DMS114 treated with DMSO at 0.1 percent for 48 hours (cell line): ENCODE measurements around the gene KANSL3.
"Not testable (repeated sequence)": the region's sequence is repeated elsewhere in the genome, so short reads cannot be mapped to it uniquely, and the experiment has no call there.

Experiments
- DNase-seq: peaks from one replicate; lab custom pipeline; 2025; ENCODE audit not compliant: unreplicated experiment; lab: John Stamatoyannopoulos, UW

KANSL3 gene

DNA sequence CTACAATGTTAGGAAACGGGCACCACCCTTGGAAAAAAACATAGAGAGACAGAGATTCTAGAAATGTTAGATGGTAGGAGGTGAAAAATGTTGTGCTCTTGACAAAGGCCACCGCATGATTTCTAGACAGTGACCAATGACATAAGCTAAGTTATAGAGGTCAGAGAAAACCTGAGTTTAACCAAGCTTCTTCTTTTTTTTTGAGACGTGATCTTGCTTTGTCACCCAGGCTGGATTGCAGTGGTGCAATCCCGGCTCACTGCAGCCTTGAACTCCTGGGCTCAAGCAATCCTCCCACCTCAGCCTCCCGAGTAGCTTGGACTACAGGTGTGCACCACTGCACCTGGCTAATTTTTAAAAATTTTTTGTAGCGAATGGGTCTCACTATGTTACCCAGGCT is 17.4 kb upstream of the KANSL3 start:
- no peak for DNase-seq

DNA sequence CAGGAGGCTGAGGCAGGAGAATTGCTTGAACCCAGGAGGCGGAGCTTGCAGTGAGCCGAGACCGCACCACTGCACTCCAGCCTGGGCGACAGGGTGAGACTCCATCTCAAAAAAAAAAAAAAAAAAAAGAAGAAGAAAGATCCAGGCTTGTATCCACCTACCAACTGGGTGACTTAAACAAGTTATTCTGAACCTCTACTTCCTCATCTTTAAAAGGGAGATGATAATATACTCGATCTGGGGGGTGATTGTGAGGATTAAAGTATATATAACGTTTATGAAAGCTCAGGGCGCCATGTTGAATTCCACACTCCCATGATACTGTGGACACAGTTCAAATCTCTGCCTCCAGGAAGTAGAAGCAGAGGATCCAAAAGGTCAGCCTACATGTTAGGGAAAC is 16.7 kb upstream of the KANSL3 start:
- DNase-seq, result not testable (repeated sequence)

- DNase-seq, result no peak
These were observed 13.7 kb upstream of the KANSL3 start for GRCh38 chr2:96651793-96652192.

DNA sequence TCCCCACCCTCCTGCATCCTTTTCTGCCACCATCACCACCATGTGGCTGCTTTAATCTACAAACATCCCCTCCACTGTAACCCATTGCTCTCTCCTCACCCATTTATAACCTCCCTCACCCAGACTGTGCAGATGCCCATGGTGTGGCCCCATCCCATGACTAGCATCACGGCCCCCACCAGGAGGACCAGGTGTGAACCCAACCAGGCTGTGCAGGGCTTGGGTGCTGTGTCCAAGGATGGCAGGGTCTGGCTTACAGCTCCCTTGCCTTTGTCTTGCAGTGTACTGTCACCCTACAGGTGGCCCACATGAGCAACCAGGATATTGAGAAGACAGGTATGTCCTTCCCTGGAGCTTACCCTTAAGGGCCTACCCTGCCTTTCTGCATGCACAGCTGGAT is 11.2 kb upstream of the KANSL3 start:
- no peak for DNase-seq

- DNase-seq, result no peak
These were observed 10.3 kb upstream of the KANSL3 start for GRCh38 chr2:96648306-96648930.

DNA sequence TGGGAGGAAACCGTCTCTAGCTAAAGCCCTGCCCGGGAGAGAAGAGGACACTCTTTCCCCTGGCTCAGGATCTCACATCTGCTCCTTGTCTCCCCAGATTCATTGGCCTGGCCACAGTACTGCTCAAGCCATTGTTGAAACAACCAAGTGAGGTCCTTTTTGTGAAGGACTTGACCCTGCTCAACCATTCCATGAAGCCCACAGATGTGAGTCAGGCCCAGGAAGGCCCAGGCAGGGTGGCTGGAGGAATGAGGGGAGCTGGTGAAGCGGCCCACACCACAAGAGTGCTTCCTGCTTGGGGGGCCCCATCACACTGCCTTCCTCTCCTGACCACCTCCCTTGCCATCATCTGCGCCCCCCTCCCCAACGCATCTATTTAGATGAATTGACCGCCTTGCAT is 9.6 kb upstream of the KANSL3 start:
- no peak for DNase-seq

GRCh38 chr2:96642564-96643360 is 4.7 kb upstream of the KANSL3 start, which contains the start of gene FER1L5:
Gene FER1L5, plus strand, starts transcription at chr2:96642764. Its CDS starts 73 bp downstream, at chr2:96642837.
- no peak for DNase-seq

DNA sequence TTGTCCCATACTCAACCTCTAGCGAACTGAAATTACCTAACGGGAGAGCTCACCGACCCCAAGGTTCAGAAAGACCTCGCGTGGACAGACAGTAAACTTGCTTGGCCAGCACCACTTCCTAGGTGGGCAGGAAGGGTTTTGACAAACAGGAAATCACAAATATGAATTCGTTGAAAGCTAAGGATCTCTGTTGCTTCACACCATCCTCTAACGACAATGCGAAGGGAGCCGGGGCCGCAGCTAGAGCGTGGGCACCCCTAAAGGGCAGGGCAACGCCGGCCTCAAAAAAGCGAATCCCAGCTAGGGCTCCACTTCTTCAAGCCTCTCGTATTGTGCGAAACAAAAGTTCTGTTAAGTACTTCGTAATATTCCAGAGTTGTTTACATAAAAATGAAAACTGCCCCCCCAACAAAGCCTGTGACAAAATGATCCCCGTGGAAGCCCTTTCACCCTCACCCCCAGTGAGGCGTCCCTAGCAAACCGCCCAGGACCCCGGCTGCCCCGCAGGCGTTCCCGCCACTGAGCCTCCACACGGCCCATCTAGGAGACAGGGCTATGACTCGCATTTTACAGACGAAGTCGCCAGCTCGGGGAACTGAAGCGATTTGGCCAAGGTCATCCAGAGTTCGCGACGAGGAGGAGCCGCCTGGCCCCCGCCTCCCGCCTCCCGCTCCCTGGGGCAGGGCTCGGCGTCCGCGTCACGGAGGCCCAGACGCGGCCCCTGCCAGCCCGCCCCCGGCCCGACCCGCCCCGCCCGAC is 548 bp downstream of the KANSL3 start:
- peak; percentile 54 for DNase-seq

DNA sequence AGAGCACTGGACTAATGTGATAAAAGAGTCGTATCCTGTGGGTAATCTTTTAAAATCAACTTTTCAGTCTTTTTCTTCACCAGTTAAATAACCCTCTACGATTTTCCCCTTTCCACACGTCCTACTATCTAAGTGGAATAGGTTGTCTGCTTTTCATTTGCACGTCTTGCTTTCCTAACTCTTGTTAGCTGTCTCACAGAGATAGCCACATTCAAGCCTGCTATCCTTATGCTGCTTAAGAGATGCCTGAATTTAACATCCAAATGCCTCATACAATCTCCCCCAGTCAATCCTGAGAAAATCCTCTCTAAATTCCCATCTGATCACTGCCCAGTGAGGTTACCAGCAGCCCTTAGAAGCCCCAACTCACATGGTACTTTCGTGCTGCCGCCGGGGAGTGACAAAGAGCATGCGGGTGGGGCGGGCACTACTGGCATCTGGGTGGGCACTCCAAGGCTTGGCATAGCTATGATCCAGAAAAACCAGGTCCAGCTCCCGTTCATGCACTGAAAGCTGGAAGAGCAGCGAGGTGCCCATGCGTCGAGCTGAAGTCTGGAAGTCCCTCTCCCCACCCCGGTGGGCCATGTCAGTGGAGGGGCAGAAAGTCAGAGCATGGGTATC is 1.5 kb downstream of the KANSL3 start:
- no peak for DNase-seq

DNA sequence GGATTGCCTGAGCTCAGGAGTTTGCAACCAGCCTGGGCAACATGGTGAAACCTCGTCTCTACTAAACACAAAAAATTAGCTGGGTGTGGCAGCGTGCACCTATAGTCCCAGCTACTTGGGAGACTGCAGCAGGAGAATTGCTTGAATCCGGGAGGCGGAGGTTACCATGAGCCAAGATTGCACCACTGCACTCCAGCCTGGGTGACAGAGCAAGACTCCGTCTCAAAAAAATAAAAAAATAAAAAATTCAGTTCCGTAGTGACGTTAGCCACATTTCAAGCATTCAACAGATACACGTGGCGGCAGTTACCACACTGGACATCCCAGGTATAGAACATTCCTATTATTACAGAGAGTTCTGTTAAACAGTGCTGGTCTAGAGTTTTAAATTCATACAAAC is 4.5 kb downstream of the KANSL3 start:
- DNase-seq, result no peak

- no peak for DNase-seq
These were observed 6.2 kb downstream of the KANSL3 start for GRCh38 chr2:96631804-96632435.

GRCh38 chr2:96626553-96626942 is 11.6 kb downstream of the KANSL3 start:
- DNase-seq, result no peak

DNA sequence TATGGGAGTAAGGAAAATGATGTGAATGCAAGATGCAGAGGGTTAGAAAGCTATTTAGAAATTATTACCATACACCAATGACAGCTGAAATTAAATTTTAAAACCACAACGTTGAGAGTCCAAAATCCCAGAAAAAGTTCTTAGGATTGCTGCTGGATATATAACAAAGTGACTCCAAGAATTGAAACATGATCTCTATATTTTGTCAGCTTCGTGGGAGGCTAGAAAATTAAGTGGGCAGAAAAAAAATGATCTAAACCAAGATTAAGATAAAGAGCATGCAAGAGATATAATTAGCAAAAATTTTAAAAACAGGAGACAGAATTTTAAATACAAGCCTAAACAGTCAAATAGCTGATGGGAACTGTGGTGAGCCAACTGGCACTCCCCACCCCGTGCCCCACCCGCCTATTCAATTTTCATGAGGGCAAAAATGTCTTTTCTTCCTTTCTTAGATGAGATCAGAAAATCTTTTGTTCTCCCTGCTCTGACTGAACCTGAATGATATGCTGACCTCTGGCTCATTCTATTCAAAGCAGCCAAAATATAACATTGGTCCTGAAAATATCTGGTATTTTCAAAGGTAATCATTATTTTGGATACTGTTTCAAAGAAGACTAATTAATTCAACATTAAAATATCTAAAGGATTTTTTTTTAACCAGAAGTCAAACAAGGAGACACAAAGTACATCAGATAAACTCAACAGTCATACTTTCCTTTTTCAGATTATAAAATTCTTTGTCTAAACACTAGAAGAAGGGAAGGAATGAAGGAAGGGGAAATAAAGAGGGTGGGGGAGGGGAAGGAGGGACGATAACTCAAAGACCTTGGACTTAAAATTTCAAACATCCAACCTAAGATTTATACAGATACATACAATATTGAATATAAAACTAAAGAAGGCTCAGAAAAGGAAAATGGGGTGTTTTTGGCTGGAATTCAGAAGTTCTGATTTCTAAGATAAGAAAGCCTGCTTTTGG is 12.2 kb downstream of the KANSL3 start:
- DNase-seq, result no peak

- DNase-seq, result no peak
These were observed 15.0 kb downstream of the KANSL3 start for GRCh38 chr2:96623116-96623515.

GRCh38 chr2:96622544-96622943 is 15.6 kb downstream of the KANSL3 start:
- DNase-seq, result no peak

DNA sequence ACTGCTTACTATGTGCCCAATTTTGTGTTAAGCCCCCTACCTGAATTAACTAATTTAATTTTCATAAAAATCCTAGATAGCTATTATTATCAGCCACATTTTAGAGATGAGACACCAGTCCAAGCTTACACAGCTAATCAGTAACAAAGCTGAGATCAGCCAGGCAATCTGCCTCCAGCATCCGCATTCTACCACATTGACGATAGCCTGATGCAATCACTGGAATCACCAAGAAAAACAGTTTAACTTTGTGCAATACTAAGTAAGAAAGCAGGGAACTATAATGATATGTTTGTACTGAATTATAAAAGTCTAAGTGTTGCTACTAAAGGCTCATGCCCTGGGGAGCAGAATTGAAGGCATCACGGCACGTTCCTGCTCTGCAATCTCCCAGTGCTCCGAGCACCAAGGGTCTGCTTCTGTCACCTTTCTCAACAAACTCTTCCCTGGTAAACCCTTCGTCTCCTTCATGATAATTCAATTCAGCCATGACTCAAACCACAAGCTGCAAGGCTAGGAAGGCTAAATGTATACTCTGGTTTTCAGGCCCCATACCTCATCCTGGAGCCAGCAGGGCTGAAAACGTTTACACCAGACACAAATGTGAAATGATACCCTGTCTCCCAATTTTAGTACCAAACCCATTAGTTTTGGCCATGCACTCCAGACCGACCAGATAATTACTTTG is 19.4 kb downstream of the KANSL3 start:
- no peak for DNase-seq

GRCh38 chr2:96617012-96617411 is 21.1 kb downstream of the KANSL3 start:
- no peak for DNase-seq

- DNase-seq, result no peak
These were observed 21.6 kb downstream of the KANSL3 start for GRCh38 chr2:96616535-96616934.

- no peak for DNase-seq
These were observed 22.0 kb downstream of the KANSL3 start for GRCh38 chr2:96616128-96616527.
